PC-3 (cell line): ENCODE measurements around the gene TMEM44. TPM values are rescaled to one million over a fixed set of nuclear protein-coding genes. Genes with fewer than 3 reads are reported as not detected.

ENCODE experiments used
- ATAC-seq: fragments of 200-7000 bp; cut with Tn5 transposase; 2 replicates; pipeline ENCODE4 v1.9.1; 2020; ENCODE audit warnings: mild to moderate bottlenecking, moderate library complexity
- BruUV-seq: library from RNA; stranded (reverse); fragments of 400-500 nt; replicated peaks from 2 replicates; lab custom pipeline; 2021; lab: Mats Ljungman, UMichigan
- CTCF ChIA-PET: fragments of 300-600 bp; sonication (Branson Sonifier 250); formaldehyde crosslinking; loops from one replicate; lab custom pipeline; 2022; ENCODE audit warnings: antibody characterized with exemption; lab: Charles Lee
- POLR2A ChIA-PET: fragments of 300-600 bp; sonication (Branson Sonifier 250); formaldehyde crosslinking; loops from one replicate; lab custom pipeline; 2022; ENCODE audit warnings: antibody characterized with exemption; ENCODE audit not compliant: unreplicated experiment; lab: Charles Lee
- DNase-seq: peaks from one replicate; pipeline ENCODE4 v3.0.0-alpha.2; 2015
- H2AFZ ChIP-seq: fragments of 300-600 bp; sonication (generic); 2 replicates; pipeline ENCODE4 v1.6.0; 2016; ENCODE audit warnings: antibody characterized with exemption, low read length
- H3F3A ChIP-seq: fragments of 300-600 bp; sonication (generic); one replicate; pipeline ENCODE4 v1.6.0; 2017; ENCODE audit warnings: antibody characterized with exemption, low read length, control low read depth, mild to moderate bottlenecking; ENCODE audit not compliant: unreplicated experiment
- H3K27ac ChIP-seq: fragments of 300-600 bp; sonication (generic); 2 replicates; pipeline ENCODE4 v1.5.1; 2016; ENCODE audit warnings: mild to moderate bottlenecking, low read length
- H3K27me3 ChIP-seq: fragments of 300-600 bp; sonication (generic); 2 replicates; pipeline ENCODE4 v1.6.1; 2016; ENCODE audit warnings: low read length, mixed read lengths
- H3K36me3 ChIP-seq: fragments of 300-600 bp; sonication (generic); 2 replicates; pipeline ENCODE4 v1.6.1; 2016; ENCODE audit warnings: low read depth, mixed run types, low read length, mixed read lengths
- H3K4me1 ChIP-seq: fragments of 300-600 bp; sonication (generic); 2 replicates; pipeline ENCODE4 v1.5.1; 2016; ENCODE audit warnings: low read length; ENCODE audit not compliant: insufficient read depth
- H3K4me2 ChIP-seq: fragments of 300-600 bp; sonication (generic); 2 replicates; pipeline ENCODE4 v1.6.0; 2016; ENCODE audit warnings: low read length
- H3K4me3 ChIP-seq: fragments of 300-600 bp; sonication (generic); 2 replicates; pipeline ENCODE4 v1.5.1; 2016; ENCODE audit warnings: mild to moderate bottlenecking, low read length, mixed read lengths
- H3K79me2 ChIP-seq: fragments of 300-600 bp; sonication (generic); 2 replicates; pipeline ENCODE4 v1.6.1; 2017; ENCODE audit warnings: low read length, mixed read lengths
- H3K9ac ChIP-seq: fragments of 300-600 bp; sonication (generic); 2 replicates; pipeline ENCODE4 v1.6.0; 2016; ENCODE audit warnings: mild to moderate bottlenecking, low read length
- H3K9me2 ChIP-seq: fragments of 300-600 bp; sonication (generic); replicated peaks from 2 replicates; pipeline ENCODE4 v1.6.1; 2016; ENCODE audit warnings: mixed run types, low read length, mixed read lengths
- H3K9me3 ChIP-seq: fragments of 300-600 bp; sonication (generic); 2 replicates; pipeline ENCODE4 v1.6.1; 2016; ENCODE audit warnings: low read length, mixed read lengths
- H4K20me1 ChIP-seq: fragments of 300-600 bp; sonication (generic); 2 replicates; pipeline ENCODE4 v1.6.1; 2016; ENCODE audit warnings: low read length, mixed read lengths
- CTCF ChIP-seq: fragments of 300-600 bp; sonication (generic); conservative IDR thresholded peaks from 2 replicates; pipeline ENCODE4 v1.5.1; 2017; ENCODE audit warnings: antibody characterized with exemption, low read depth, mild to moderate bottlenecking, low read length
- EZH2 ChIP-seq: fragments of 300-600 bp; sonication (generic); IDR thresholded peaks from one replicate; pipeline ENCODE4 v1.6.1; 2017; ENCODE audit warnings: antibody characterized with exemption, mild to moderate bottlenecking, low read length; ENCODE audit not compliant: unreplicated experiment
- EZH2phosphoT487 ChIP-seq: fragments of 300-600 bp; sonication (generic); IDR thresholded peaks from 2 replicates; pipeline ENCODE4 v1.6.1; 2018; ENCODE audit warnings: mild to moderate bottlenecking, antibody characterized with exemption, low read length, borderline replicate concordance
- intact Hi-C: fragments of 100-400 bp; cut with micrococcal nuclease; formaldehyde crosslinking; loops from 2 replicates; pipeline ENCODE4 v1.9.0; 2023
- total RNA-seq: library from RNA; depleted of rRNA; stranded (reverse); fragments of >200 nt; gene quantifications from 2 replicates; pipeline ENCODE4 v1.2.3, GENCODE V29; 2014

TMEM44 gene
- total RNA-seq, 1 experiment from 2014 or later = 16.6 TPM

GRCh38 chr3:194587438-194587931, 45.7 kb downstream of the TMEM44 start:
- Histone ChIP-seq H3K9me2 (no peaks in the 10 kb centered on the region), H3K9ac (peak overlapping the region; percentile 19; the same call in 1 of the 2 replicates), H3K4me2 (peak overlapping the region; percentile 7; the same call in 1 of the 2 replicates), H2AFZ (no peak overlapping the region), H3K27ac (peak overlapping the region; percentile 68), H3K79me2 (peaks cover 17% of the 10 kb centered on the region), H4K20me1 (no peaks in the 10 kb centered on the region), H3K36me3 (no peaks in the 10 kb centered on the region), H3K4me3 (no peak overlapping the region), H3K4me1 (peaks cover 43% of the 10 kb centered on the region), H3K9me3 (no peaks in the 10 kb centered on the region), H3K27me3 (no peaks in the 10 kb centered on the region), H3F3A (peaks cover 3% of the 10 kb centered on the region)
- intact Hi-C loops = no loop called here
- DNase-seq (peak; percentile 43), ATAC-seq (peak; percentile 18; the same call in 1 of the 2 replicates)
- CTCF ChIA-PET = interaction anchor here (0.8 kb wide), 1 partner anchor 115 kb away, joined by 3 read pairs; no protein-coding TSS in a partner anchor
- BruUV-seq = no TSS peak
- no peak for TF ChIP-seq EZH2
- TF ChIP-seq EZH2phosphoT487 = no peak
- TF ChIP-seq CTCF = no peak
- POLR2A ChIA-PET = interaction anchor here (0.5 kb wide), 1 partner anchor 133 kb away, joined by 12 read pairs; no protein-coding TSS in a partner anchor

- H3K79me2 ChIP-seq = peaks cover 17% of the 10 kb centered on the region
- H3K27me3 ChIP-seq = no peaks in the 10 kb centered on the region
- peak; percentile 41 for DNase-seq
- ChIA-PET POLR2A (no interaction called here), CTCF (interaction anchor here (0.8 kb wide), 1 partner anchor 115 kb away, joined by 3 read pairs; no protein-coding TSS in a partner anchor)
- H3K9ac ChIP-seq = peak overlapping the region; percentile 19; the same call in 1 of the 2 replicates
- H3K9me2 ChIP-seq = no peaks in the 10 kb centered on the region
- no peaks in the 10 kb centered on the region for H3K9me3 ChIP-seq
- no peaks in the 10 kb centered on the region for H3K36me3 ChIP-seq
- peak overlapping the region; percentile 7; the same call in 1 of the 2 replicates for H3K4me2 ChIP-seq
- TF ChIP-seq EZH2 = no peak
- TF ChIP-seq CTCF = no peak
- TF ChIP-seq EZH2phosphoT487 = no peak
- peaks cover 39% of the 10 kb centered on the region for H3K4me1 ChIP-seq
- no peak overlapping the region for H2AFZ ChIP-seq
- intact Hi-C loops = no loop called here
- ATAC-seq = peak; percentile 16
- no TSS peak for BruUV-seq
- H4K20me1 ChIP-seq = no peaks in the 10 kb centered on the region
- H3K27ac ChIP-seq = peak overlapping the region; percentile 68
- no peak overlapping the region for H3K4me3 ChIP-seq
- peaks cover 3% of the 10 kb centered on the region for H3F3A ChIP-seq
These were observed 46.4 kb downstream of the TMEM44 start for GRCh38 chr3:194586836-194587235.

GRCh38 chr3:194585880-194586281, 47.3 kb downstream of the TMEM44 start:
- no peak overlapping the region for H3K27ac ChIP-seq
- BruUV-seq = no TSS peak
- H3K79me2 ChIP-seq = peaks cover 17% of the 10 kb centered on the region

More at GRCh38 chr3:194585880-194586281, 47.3 kb downstream of the TMEM44 start:
- H3K4me3 ChIP-seq = no peak overlapping the region
- peaks cover 3% of the 10 kb centered on the region for H3F3A ChIP-seq
- CTCF ChIA-PET = no interaction called here
- DNase-seq = no peak
- no peak overlapping the region for H2AFZ ChIP-seq
- no peaks in the 10 kb centered on the region for H3K9me2 ChIP-seq
- no peaks in the 10 kb centered on the region for H3K27me3 ChIP-seq
- H3K4me2 ChIP-seq = no peak overlapping the region
- intact Hi-C loops = no loop called here
- TF ChIP-seq EZH2 (no peak), CTCF (no peak), EZH2phosphoT487 (no peak)
- no peaks in the 10 kb centered on the region for H4K20me1 ChIP-seq
- H3K36me3 ChIP-seq = no peaks in the 10 kb centered on the region
- ATAC-seq = no peak
- H3K4me1 ChIP-seq = peaks cover 39% of the 10 kb centered on the region
- POLR2A ChIA-PET = no interaction called here
- no peaks in the 10 kb centered on the region for H3K9me3 ChIP-seq
- no peak overlapping the region for H3K9ac ChIP-seq
